ENCODE data around the gene PCLAF.
"Not testable (repeated sequence)": the region's sequence is repeated elsewhere in the genome, so short reads cannot be mapped to it uniquely, and the experiment has no call there.

The PCLAF gene

GRCh38 chr15:64423970-64424369 lies 42.7 kb upstream of the PCLAF start:
- no peak for DNase-seq (ENCODE audit: low read depth, low spot score)
- ChIA-PET CTCF (interaction anchor here (5.4 to 6.5 kb wide), 2 partner anchors 259 to 304 kb away, joined by 45 to 128 read pairs; no protein-coding TSS in a partner anchor), POLR2A (no interaction called here)
- H3K4me3 ChIP-seq (ENCODE audit: low read depth, low read length) = no peak overlapping the region
- TF ChIP-seq CTCF (IDR thresholded peaks at IDR 0.05; ENCODE audit: insufficient read depth, low read length, missing control alignments) = no peak

- DNase-seq (ENCODE audit: low read depth, low spot score) = no peak
- CTCF ChIA-PET = interaction anchor here (2.1 kb wide), 1 partner anchor 258 kb away, joined by 10 read pairs; no protein-coding TSS in a partner anchor
- POLR2A ChIA-PET = no interaction called here
- no peak for TF ChIP-seq CTCF (IDR thresholded peaks at IDR 0.05; ENCODE audit: insufficient read depth, low read length, missing control alignments)
- no peak overlapping the region for H3K4me3 ChIP-seq (ENCODE audit: low read depth, low read length)
Observed at GRCh38 chr15:64422697-64423096, 41.5 kb upstream of the PCLAF start.

- POLR2A ChIA-PET = no interaction called here
- H3K4me3 ChIP-seq (ENCODE audit: low read depth, low read length) = no peak overlapping the region
- DNase-seq (ENCODE audit: low read depth, low spot score) = no peak
- TF ChIP-seq CTCF (IDR thresholded peaks at IDR 0.05; ENCODE audit: insufficient read depth, low read length, missing control alignments) = no peak
- CTCF ChIA-PET = interaction anchor here (1.4 kb wide), 1 partner anchor 9 kb away, joined by 5 read pairs; no protein-coding TSS in a partner anchor
Observed at GRCh38 chr15:64412216-64412615, 31.0 kb upstream of the PCLAF start.

- POLR2A ChIA-PET = no interaction called here
- TF ChIP-seq CTCF (IDR thresholded peaks at IDR 0.05; ENCODE audit: insufficient read depth, low read length, missing control alignments) = no peak
- H3K4me3 ChIP-seq (ENCODE audit: low read depth, low read length) = no peak overlapping the region
- CTCF ChIA-PET = no interaction called here
- no peak for DNase-seq (ENCODE audit: low read depth, low spot score)
Observed at GRCh38 chr15:64400583-64400982, 19.3 kb upstream of the PCLAF start.

GRCh38 chr15:64398575-64398974 lies 17.3 kb upstream of the PCLAF start:
- CTCF ChIA-PET = no interaction called here
- no peak for TF ChIP-seq CTCF (IDR thresholded peaks at IDR 0.05; ENCODE audit: insufficient read depth, low read length, missing control alignments)
- H3K4me3 ChIP-seq (ENCODE audit: low read depth, low read length) = no peak overlapping the region
- POLR2A ChIA-PET = interaction anchor here (0.7 to 1.9 kb wide), 2 partner anchors 11 to 287 kb away, joined by 3 to 6 read pairs; partner anchors contain the start of gene TRIP4
- DNase-seq (ENCODE audit: low read depth, low spot score) = no peak

GRCh38 chr15:64396789-64397188 lies 15.5 kb upstream of the PCLAF start:
- POLR2A ChIA-PET = interaction anchor here (1.2 kb wide), 1 partner anchor 9 kb away, joined by 8 read pairs; the partner anchor contains the start of gene TRIP4
- no peak overlapping the region for H3K4me3 ChIP-seq (ENCODE audit: low read depth, low read length)
- CTCF ChIA-PET = interaction anchor here (1.9 kb wide), 1 partner anchor 186 kb away, joined by 6 read pairs; no protein-coding TSS in a partner anchor
- no peak for TF ChIP-seq CTCF (IDR thresholded peaks at IDR 0.05; ENCODE audit: insufficient read depth, low read length, missing control alignments)
- no peak for DNase-seq (ENCODE audit: low read depth, low spot score)

GRCh38 chr15:64392471-64392870 lies 11.2 kb upstream of the PCLAF start:
- POLR2A ChIA-PET; H3K4me3 ChIP-seq (ENCODE audit: low read depth, low read length); CTCF ChIA-PET; DNase-seq (ENCODE audit: low read depth, low spot score): not testable (repeated sequence)
